IMR-90 (cell line): ENCODE results near the gene WNK4.

Source experiments
- CEBPB ChIP-seq: IDR thresholded peaks from 2 replicates; pipeline ENCODE4 v1.6.1; 2012; ENCODE audit warnings: low read depth, low read length, improper control_type of control experiment
- POLR2A ChIP-seq: IDR thresholded peaks from 2 replicates; pipeline ENCODE4 v1.6.1; 2012; ENCODE audit warnings: mild to moderate bottlenecking, low read depth, low read length
- USF2 ChIP-seq: fragments of 150-350 bp; IDR thresholded peaks from 2 replicates; pipeline ENCODE4 v1.6.1; 2017; ENCODE audit warnings: mild to moderate bottlenecking, antibody characterized with exemption, low read length, low read depth

GRCh38 chr17:42767512-42767911 is 12.9 kb upstream of the WNK4 start:
- TF ChIP-seq CEBPB (no peak), USF2 (no peak), POLR2A (no peak)
